ENCODE data around the gene TMEM192.
"Not testable (repeated sequence)": the region's sequence is repeated elsewhere in the genome, so short reads cannot be mapped to it uniquely, and the experiment has no call there.

TMEM192 gene

GRCh38 chr4:165112368-165113121, at the start of gene TMEM192:
Gene TMEM192 (minus strand): TSS chr4:165112860. CDS start chr4:165112773, 87 bp downstream.
- DNase-seq (ENCODE audit: low read depth in 2 of 3, low spot score in 2 of 3), result peak; percentile 84 to 90 (median 84)

- no peak for DNase-seq (ENCODE audit: low read depth in 2 of 3, low spot score in 2 of 3)
These were observed 46.1 kb upstream of the TMEM192 start for GRCh38 chr4:165158762-165159161.

GRCh38 chr4:165156906-165157305, 44.2 kb upstream of the TMEM192 start:
- DNase-seq (ENCODE audit: low read depth in 2 of 3, low spot score in 2 of 3), result no peak

GRCh38 chr4:165154482-165154881, 41.8 kb upstream of the TMEM192 start:
- DNase-seq (ENCODE audit: low read depth in 2 of 3, low spot score in 2 of 3), result no peak

- no peak for DNase-seq (ENCODE audit: low read depth in 2 of 3, low spot score in 2 of 3)
These were observed 39.9 kb upstream of the TMEM192 start for GRCh38 chr4:165152527-165152926.

- DNase-seq (ENCODE audit: low read depth in 2 of 3, low spot score in 2 of 3), result no peak
These were observed 39.1 kb upstream of the TMEM192 start for GRCh38 chr4:165151734-165152133.

GRCh38 chr4:165150545-165150944, 37.9 kb upstream of the TMEM192 start:
- DNase-seq (ENCODE audit: low read depth in 2 of 3, low spot score in 2 of 3), result no peak

GRCh38 chr4:165138843-165139242, 26.2 kb upstream of the TMEM192 start:
- DNase-seq (ENCODE audit: low read depth in 2 of 3, low spot score in 2 of 3), result no peak

- no peak for DNase-seq (ENCODE audit: low read depth in 2 of 3, low spot score in 2 of 3)
These were observed 24.5 kb upstream of the TMEM192 start for GRCh38 chr4:165137205-165137604.

GRCh38 chr4:165136529-165136928, 23.9 kb upstream of the TMEM192 start:
- DNase-seq (ENCODE audit: low read depth in 2 of 3, low spot score in 2 of 3), result no peak

GRCh38 chr4:165133150-165133549, 20.5 kb upstream of the TMEM192 start:
- no peak for DNase-seq (ENCODE audit: low read depth in 2 of 3, low spot score in 2 of 3)

- peak; percentile 36 to 78 (median 51) for DNase-seq (ENCODE audit: low read depth in 2 of 3, low spot score in 2 of 3)
These were observed 18.7 kb upstream of the TMEM192 start for GRCh38 chr4:165131247-165131832.

GRCh38 chr4:165129924-165130323, 17.3 kb upstream of the TMEM192 start:
- no peak for DNase-seq (ENCODE audit: low read depth in 2 of 3, low spot score in 2 of 3)

GRCh38 chr4:165125869-165126499, 13.3 kb upstream of the TMEM192 start:
- not testable (repeated sequence) for DNase-seq (ENCODE audit: low read depth in 2 of 3, low spot score in 2 of 3)

- no peak for DNase-seq (ENCODE audit: low read depth in 2 of 3, low spot score in 2 of 3)
These were observed 11.8 kb upstream of the TMEM192 start for GRCh38 chr4:165124488-165124887.

- no peak for DNase-seq (ENCODE audit: low read depth in 2 of 3, low spot score in 2 of 3)
These were observed 5.7 kb upstream of the TMEM192 start for GRCh38 chr4:165118256-165118909.

GRCh38 chr4:165115301-165115700, 2.6 kb upstream of the TMEM192 start:
- no peak for DNase-seq (ENCODE audit: low read depth in 2 of 3, low spot score in 2 of 3)

GRCh38 chr4:165111906-165112367, 723 bp downstream of the TMEM192 start:
- DNase-seq (ENCODE audit: low read depth in 2 of 3, low spot score in 2 of 3), result no peak

GRCh38 chr4:165106518-165106917, 6.1 kb downstream of the TMEM192 start:
- no peak for DNase-seq (ENCODE audit: low read depth in 2 of 3, low spot score in 2 of 3)

GRCh38 chr4:165101641-165102040, 11.0 kb downstream of the TMEM192 start:
- DNase-seq (ENCODE audit: low read depth in 2 of 3, low spot score in 2 of 3), result no peak

- no peak for DNase-seq (ENCODE audit: low read depth in 2 of 3, low spot score in 2 of 3)
These were observed 15.9 kb downstream of the TMEM192 start for GRCh38 chr4:165096776-165097175.

GRCh38 chr4:165095291-165095690, 17.4 kb downstream of the TMEM192 start:
- DNase-seq (ENCODE audit: low read depth in 2 of 3, low spot score in 2 of 3), result no peak

All from activated CD8-positive, alpha-beta memory T cell treated with anti-CD3 and anti-CD28 coated beads for 48 hours (primary cell).